GM21528 (cell line): ENCODE measurements around the gene CELA2A.
A peak's percentile ranks its signal among the peaks of the same experiment; 100 is the strongest.
"Not testable (repeated sequence)": the region's sequence is repeated elsewhere in the genome, so short reads cannot be mapped to it uniquely, and the experiment has no call there.

Experiments used
- ATAC-seq: cut with Tn5 transposase; IDR thresholded peaks from one replicate; pipeline ENCODE4 v1.9.1; 2021; ENCODE audit warnings: mild to moderate bottlenecking, moderate library complexity; ENCODE audit not compliant: unreplicated experiment, low FRiP score

CELA2A gene

DNA sequence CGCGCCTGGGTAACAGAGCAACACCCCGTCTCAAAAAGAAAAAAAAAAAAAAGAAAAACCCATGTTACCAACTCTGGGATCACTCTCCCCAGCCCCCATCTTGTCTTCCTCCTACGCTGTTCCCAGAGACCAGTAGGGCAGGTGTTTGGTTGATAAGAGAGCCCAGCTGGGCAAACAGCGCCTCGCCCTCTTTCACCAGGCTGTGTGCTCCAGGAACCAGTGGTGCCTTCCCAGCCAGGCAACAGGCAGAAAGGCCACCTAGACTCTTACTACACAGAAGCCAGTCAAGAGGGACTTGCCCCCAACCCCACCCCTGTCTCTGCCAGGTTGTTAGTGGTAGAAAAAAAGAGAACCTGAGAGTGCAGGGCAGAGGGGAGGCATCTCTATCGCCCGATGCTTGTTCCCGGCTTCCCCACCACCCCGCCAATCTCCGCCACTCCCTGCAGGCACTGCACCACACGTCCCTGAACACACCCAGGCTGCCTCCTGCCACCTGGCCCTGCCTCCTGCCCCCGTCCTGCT lies 32.3 kb upstream of the CELA2A start:
- no peak for ATAC-seq

DNA sequence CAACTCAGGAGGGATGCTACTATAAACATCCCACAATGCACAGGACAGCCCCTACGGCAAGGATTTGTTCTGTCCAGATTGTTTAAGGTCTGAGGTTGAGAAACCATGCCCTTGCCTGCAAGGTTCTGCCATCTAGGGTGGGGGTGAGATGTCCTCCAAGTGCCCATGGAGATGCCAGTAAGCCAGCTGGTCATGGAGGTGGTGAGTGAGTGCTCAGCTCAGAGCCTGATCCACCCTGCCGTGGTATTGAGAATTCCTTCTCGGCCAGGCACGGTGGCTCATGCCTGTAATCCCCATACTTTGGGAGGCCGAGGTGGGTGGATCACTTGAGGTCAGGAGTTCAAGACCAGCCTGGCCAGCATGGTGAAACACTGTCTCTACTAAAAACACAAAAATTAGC lies 31.6 kb upstream of the CELA2A start:
- ATAC-seq, result no peak

DNA sequence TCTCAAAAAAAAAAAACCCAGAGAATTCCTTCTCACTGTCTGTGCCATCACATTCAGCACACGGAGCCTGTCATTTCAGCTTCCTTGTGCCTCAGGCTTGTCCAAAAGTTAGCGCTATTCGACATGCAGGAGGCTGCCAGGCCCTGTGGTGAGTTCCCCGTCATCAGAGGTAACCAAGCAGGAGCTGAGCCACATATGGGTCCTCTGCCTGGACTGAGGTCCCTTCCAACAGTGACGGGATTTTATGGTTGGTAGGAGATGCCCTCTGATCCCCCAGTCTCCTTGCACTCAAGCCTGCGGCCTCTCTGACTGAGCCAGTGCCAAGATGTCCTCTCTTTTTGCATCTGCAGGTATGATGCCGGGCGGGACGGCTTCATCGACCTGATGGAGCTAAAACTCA lies 31.0 kb upstream of the CELA2A start:
- no peak for ATAC-seq

DNA sequence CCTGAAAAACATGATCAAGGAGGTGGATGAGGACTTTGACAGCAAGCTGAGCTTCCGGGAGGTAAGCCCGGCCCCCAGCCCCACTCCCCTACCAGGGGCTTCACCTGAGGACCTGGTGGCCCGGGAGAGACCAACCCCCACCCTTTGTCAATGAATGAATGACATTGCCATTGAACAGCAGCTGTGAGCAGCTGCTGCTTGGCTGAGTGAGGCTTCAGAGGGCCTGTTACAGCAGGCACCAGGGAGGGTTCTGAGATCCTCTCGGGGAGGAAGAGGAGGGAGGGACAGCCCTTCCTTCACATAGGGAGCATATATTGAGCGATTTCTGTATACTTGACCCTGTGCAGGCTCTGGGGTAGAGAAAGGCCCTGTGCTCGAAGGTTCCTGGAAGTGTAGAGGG lies 30.6 kb upstream of the CELA2A start:
- ATAC-seq, result no peak

DNA sequence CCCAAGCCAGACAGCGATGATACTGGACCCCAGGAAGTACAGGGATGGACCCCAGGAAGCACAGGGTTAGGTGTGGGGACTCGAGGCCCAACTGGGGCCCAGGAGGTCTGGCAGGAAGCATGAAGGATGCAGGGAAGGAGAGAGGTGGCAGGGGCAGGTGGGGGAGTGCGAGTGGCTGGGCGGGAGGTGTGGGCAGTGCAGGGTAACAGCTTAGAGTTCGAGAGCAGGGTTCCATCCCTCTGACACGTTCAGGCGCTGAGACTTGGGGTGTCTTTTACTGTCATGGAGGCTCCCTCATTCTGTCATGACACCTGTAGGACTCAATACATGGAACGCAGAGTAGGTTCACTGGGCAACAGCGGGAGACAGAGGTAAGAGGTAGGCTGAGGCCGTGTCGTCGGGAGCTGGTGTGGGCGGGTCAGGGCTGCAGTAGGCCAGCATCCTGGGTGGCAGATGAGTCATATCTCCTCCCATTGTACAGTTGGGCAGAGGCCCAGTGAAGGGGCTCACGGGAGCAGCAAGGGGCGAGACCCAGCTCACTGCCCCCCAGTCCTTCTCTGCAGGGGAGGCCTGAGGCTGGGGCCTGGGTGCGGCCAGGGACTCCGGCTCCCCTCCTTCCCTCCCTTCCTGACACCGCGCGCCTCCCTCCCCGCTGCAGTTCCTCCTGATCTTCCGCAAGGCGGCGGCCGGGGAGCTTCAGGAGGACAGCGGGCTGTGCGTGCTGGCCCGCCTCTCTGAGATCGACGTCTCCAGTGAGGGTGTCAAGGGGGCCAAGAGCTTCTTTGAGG lies 29.8 kb upstream of the CELA2A start:
- no peak for ATAC-seq

DNA sequence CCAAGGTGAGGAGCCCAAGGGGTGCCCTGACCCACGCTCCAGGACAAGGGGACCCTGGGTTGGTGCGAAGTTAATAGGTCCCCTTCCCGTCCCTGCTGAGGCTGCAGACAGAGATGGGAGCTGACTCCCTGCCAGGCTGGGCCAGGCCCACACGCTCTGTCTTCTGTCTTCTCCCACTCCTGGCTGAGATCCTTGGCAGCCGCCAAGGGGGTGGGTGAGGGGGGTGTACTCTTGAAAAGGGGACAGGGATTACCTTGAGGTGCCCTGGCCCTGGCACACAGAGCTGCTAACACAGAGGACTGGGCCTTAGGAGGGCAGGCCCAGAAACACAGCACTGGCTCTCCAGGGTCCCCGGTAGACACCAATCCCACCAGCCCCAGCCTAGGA lies 29.3 kb upstream of the CELA2A start:
- no peak for ATAC-seq

DNA sequence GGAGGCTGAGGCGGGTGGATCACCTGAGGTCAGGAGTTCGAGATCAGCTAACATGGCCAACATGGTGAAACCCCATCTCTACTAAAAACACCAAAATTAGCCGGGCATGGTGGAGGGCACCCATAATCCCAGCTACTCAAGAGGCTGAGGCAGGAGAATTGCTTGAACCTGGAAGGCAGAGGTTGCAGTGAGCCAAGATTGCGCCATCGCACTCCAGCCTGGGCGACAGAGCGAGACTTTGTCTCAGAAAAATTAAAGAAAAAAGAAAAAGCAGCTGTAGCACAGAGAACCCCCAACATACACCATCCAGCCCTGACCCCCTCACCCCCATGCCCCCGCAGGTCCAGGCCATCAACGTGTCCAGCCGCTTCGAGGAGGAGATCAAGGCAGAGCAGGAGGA lies 28.3 kb upstream of the CELA2A start:
- not testable (repeated sequence) for ATAC-seq

DNA sequence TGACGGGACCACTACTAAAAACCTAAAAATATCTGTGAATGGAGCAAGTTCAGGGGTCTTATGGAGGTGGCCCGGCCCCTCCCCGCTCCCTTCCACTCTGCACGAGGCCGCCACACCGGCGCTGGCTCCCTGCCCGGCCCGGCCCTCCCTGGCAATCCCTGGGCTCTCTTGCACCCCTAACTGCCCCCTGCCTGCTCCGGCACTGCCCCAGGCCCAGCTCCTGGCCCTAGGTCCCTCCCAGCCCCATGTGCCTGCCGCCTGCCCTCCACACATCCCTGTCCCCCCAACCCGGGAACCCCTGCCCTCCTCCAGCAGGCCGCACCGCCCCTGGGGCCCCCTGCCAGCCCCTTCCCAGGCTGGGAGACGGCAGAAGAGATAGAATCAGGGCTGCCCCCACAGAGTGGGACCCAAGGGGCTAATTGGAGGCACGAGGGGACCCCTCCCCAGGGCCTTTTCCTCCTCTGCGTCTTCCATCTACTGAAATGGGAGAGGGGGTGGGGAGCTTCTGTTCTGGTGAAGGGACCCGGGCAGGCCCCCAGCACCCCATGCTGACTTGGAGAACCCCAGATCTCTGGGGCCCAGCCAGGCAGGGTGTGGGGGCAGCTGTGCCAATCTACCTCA lies 27.6 kb upstream of the CELA2A start:
- ATAC-seq, result no peak

DNA sequence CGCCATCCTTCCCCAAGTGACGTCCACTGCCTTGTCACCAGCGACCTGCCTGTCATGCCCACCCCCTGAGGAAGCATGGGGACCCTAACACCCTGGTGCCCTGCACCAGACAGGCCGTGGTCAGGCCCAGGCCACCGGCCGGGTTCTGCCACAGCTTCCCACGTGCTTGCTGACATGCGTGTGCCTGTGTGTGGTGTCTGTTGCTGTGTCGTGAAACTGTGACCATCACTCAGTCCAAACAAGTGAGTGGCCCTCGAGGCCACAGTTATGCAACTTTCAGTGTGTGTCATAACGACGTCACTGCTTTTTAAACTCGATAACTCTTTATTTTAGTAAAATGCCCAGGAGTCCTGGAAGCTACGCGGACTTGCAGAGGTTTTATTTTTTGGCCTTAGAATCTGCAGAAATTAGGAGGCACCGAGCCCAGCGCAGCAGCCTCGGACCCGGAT lies 26.8 kb upstream of the CELA2A start:
- no peak for ATAC-seq

DNA sequence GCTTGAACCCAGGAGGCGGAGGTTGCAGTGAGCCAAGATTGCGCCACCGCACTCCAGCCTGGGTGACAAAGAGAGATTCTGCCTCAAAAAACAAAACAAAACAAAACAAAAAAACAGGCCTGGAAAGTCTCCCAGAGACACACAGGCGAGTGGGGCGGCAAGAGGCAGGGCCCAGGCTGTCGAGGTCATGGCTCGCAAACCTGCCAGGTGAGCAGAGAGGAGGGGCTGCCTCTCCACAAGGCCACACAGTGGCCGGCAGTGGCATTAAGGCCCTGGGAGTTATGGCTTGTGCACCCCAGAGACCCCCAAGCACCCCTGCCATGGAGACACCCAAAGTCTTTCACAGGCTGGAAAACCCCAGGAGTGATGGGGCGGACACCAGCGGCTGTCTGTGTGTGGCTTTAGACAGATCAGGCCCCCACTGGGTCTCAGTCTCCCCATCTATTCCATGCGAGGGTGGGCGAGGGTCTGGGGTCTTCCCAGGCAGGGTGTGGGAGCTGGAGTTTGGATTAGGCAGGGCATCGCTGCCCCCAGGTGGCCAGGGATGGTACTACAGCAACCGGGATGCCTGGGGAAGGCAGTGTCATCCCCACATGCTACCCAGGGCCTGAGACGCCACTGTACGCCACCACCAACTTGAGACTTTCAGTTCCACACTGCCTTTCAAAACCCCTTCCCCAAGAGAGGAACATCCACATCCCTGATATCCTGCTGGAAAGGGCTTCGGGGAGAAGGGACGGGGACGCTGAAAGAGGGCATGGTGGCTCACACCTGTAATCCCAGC lies 25.6 kb upstream of the CELA2A start:
- ATAC-seq, result peak; percentile 58

DNA sequence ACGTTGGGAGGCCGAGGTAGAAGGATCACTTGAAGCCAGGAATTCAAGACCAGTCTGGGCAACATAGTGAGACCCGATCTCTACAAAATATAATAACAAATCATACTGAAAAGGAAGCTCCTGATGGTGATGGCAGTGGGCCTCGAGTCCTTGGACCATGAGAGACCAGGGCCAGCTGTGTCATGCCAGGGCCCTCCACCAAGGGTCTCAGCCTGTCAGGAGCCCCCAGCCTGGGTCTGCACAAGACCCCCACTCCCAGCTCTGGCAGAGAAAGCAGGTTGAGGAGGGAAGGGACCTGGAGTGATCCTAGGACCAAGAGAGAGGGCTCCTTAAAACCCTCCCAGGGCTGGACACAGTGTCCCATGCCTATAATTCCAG lies 25.0 kb upstream of the CELA2A start:
- no peak for ATAC-seq

DNA sequence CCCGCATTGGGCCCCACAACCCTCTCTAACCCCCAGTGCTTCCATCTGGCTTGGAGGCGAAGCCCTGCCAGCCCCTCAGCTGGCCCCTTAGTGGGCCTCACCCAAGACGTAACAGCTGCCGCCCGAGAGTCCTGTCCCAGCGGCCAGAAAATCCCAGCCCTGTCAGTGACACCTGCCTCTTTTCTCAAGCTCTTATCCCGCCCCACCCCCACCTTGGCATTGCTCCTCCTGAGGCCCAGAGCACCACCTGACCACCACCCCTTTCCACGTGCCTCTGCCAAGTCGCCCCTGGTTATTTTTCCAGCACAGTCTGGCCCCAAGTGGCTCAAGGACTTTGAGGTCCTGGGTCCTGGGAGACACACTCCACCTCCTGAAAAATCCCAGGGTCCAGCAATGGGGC lies 24.2 kb upstream of the CELA2A start:
- no peak for ATAC-seq

DNA sequence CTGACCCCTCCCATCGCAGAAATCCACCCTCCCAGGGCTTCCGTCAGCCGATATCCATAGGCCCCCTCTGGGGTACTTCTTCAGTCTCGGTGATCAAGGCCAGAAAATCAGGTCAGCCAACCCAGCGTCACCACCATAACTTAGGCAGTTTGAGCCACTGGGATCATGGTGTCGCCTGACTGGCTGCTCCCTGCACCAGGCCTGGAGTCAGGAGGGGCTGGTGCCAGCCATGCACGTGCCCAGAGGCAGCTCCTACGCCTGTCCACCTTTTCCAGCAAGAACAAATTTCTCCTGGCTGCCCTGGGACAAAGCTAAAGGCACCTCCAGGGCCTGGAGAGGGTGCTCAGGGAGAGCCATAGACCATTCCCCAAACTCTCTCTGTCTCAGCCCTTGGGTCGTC lies 23.1 kb upstream of the CELA2A start:
- no peak for ATAC-seq

DNA sequence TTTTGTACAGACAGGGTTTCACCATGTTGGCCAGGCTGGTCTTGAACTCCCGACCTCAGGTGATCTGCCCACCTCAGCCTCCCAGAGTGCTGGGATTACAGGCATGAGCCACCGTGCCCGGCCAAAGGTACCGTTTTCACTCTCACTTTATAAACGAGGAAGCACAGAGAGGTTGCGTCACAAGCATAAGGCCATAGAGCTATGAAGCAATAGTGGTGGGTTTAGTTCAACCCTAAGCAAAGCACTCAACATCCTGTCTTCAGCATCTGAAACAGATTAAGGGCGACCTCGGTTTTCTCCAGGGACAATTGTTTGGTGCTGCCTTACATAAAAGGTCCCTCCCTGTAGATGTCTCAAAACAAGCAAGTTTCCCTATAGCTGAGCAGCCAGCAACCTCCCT lies 21.8 kb upstream of the CELA2A start:
- not testable (repeated sequence) for ATAC-seq

DNA sequence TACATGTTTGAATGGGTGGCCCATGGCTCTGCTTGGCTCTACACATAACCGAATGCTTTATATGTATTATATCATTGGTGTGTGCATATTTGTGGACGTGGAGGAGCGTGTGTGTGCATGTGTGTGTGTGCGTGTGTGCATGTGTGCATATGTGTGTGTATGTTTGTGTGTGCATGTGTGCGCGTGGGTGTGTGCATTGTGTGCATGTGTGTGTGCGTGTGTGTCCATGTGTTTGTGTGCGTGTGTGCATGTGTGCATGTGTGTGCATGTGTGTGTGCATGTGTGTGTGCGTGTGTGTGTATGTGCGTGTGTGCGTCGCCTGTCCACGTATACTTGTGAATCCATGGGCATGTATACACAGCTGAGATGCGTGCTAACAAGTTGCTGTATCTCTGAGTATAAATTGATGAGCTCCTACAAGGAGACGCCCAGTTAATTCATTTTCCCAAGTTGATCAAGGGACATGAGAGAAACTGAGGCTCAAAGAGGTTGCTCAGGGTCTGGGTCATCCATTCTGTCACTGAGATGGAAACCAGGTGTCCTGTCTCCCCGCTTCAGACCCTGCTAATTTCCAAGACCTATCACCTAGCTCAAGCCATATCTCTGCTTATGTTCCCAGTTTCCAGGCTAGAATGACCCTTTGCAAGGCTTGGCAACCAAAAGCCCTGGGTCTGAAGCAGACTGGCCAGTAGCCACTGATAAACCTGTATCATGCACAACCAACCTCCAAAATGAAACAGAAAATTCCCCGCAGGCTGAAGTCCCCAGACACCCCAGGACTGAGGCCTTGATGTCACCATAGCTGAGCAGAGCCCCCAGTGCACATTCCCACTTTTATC lies 21.1 kb upstream of the CELA2A start:
- ATAC-seq, result no peak

DNA sequence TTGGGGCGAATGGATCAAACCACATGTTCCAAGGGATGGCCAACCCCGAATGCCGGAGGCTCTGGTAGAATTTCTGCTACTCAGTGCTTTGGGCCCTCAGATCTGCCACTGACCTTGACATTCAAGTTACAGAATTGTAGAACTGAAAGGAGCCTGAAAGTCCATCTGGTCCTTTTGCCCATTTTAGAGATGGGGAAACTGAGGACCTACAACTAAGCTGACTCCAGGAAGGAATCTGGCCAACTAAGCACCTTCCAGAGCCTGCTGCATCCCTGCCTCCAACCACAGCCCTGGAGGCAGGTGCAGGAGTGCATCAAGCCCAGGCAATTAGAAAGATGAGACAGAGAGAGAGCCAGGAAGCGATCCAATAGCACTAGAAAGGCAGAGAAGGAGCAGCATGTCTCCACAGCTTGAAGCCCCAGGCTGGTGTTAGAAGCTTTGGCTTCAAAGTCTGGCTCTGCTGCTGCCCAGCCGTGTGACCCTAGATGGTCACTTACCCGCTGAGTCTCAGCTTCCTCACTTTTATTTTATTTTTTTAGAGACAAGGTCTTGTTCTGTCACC lies 19.6 kb upstream of the CELA2A start:
- ATAC-seq, result no peak

DNA sequence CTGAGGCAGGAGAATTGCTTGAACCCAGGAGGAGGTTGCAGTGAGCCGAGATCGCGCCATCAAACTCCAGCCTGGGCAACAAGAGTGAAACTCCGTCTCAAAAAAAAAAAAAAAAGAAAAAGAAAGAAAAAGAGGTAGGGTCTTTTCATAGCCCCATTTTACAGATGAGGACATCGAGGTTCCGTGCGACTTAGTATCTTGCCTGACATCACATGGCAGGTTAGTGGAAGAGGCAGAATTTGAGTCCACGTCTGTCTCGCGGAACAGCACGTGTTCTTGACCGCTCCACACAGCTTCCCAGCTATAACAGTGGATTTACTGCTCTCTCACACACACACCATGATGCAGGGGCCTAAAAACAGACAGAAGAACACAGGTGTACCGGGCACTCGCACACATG lies 17.2 kb upstream of the CELA2A start:
- no peak for ATAC-seq

DNA sequence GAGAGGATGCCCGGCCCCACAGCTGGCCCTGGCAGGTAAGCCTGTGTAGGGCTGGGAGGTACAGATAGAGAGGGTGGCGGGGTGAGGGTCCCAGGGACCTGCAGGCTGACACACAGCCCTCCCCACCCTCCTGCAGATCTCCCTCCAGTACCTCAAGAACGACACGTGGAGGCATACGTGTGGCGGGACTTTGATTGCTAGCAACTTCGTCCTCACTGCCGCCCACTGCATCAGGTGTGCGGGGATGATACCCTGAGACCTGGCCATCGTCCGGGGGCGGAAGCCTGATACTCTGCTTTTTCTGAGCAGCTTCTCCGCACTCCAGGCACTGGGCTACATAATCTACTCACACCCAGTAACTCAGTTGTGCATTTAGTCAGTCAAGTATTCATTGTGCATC lies 16.2 kb upstream of the CELA2A start:
- ATAC-seq, result no peak

DNA sequence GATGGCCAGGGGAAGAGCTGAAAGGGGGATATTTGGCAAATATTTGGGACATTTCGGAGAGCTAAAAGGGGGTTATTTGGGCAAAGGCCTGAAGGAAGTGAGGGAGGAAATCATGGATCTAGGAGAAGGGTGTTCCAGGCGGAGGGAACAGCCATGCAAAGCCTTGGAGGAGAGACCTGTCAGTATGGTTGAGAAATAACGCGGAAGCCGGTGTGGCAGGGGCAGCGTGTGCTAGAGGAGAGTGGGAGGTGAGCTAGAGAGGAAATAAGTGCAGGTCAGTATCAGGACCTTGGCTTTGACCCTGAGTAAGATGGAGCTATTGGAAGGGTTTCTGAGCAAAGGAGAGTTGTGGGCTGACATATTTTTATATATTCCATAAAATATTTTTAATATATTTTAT lies 15.3 kb upstream of the CELA2A start:
- ATAC-seq, result no peak

DNA sequence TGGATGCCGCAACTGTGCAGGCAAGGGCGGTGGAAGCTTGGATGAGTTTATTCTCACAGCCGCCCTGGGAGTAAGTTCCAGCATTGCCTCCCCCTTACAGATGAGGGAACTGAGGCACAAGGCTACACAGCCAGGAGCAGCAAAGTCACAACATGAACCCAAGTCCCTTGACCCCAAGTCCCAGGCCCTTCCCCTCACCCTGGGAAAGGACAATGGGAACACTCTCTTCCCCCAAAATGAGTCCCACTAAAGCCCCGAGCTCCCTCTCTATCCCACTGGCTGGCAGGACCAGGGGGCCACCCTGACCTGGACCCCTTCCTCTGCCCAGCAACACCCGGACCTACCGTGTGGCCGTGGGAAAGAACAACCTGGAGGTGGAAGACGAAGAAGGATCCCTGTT lies 14.4 kb upstream of the CELA2A start:
- ATAC-seq, result no peak
